HepG2 (cell line): ENCODE data around the gene COMMD4. TPM values are rescaled to one million over a fixed set of nuclear protein-coding genes. Genes with fewer than 3 reads are reported as not detected.
A peak's percentile ranks its signal among the peaks of the same experiment; 100 is the strongest.

Experiments used
- ATAC-seq: fragments of 200-7000 bp; cut with Tn5 transposase; 3 replicates; pipeline ENCODE4 v1.9.1; 2020; ENCODE audit warnings: mild to moderate bottlenecking, moderate library complexity
- BruUV-seq: library from RNA; stranded (reverse); fragments of 400-500 nt; replicated peaks from 2 replicates; lab custom pipeline; 2021; lab: Mats Ljungman, UMichigan
- CTCF ChIA-PET: fragments of 300-600 bp; formaldehyde crosslinking; extraction: SDS; loops from one replicate; lab custom pipeline; 2021; ENCODE audit warnings: low total read pairs, inconsistent platforms, low intra/inter-chr PET ratio; lab: Yijun Ruan, JAX
- POLR2A ChIA-PET: fragments of 350-600 bp; sonication (Branson Sonifier 250); formaldehyde crosslinking; loops from one replicate; lab custom pipeline; 2020; ENCODE audit warnings: antibody characterized with exemption, inconsistent platforms; lab: Yijun Ruan, JAX
- DNase-seq: peaks from one replicate; pipeline ENCODE4 v3.0.0-alpha.2; 2015; ENCODE audit warnings: low spot score
- FAIRE-seq: peaks from 3 replicates; lab custom pipeline; 2011; peaks lifted over from hg19 to GRCh38; lab: Jason Lieb, UNC
- H2AFZ ChIP-seq: one replicate; pipeline ENCODE4 v1.6.1; 2011; ENCODE audit warnings: low read length, inconsistent platforms
- H3K27ac ChIP-seq: fragments of 300-600 bp; 3 replicates; pipeline ENCODE4 v1.8.0; 2011; ENCODE audit warnings: mixed run types, mild to moderate bottlenecking, mixed read lengths, low read length, inconsistent platforms; ENCODE audit not compliant: insufficient read depth; ENCODE audit errors: extremely low read length
- H3K27me3 ChIP-seq, 2 experiments: fragments of 200-600 bp in 1 of 2; 2 replicates in 1 of 2; 3 replicates in 1 of 2; pipeline versions ENCODE4 v1.6.0 to v1.8.0; 2011; ENCODE audit warnings: low read length in 2 of 2, mild to moderate bottlenecking in 2 of 2, moderate library complexity in 2 of 2, inconsistent platforms in 1 of 2; ENCODE audit not compliant: insufficient read depth in 2 of 2, control insufficient read depth in 1 of 2
- H3K36me3 ChIP-seq, 2 experiments: fragments of 200-600 bp in 1 of 2; replicated peaks in 1 of 2; 2 replicates in 1 of 2; 3 replicates in 1 of 2; pipeline versions ENCODE4 v1.5.1 to v1.8.0; 2011; ENCODE audit warnings: low read length in 2 of 2, inconsistent platforms in 1 of 2; ENCODE audit not compliant: insufficient read depth in 2 of 2, control insufficient read depth in 1 of 2
- H3K4me1 ChIP-seq: 2 replicates; pipeline ENCODE4 v1.5.1; 2012; ENCODE audit warnings: low read length, inconsistent platforms; ENCODE audit not compliant: insufficient read depth
- H3K4me2 ChIP-seq: 2 replicates; pipeline ENCODE4 v1.6.0; 2011; ENCODE audit warnings: low read depth, low read length, inconsistent platforms
- H3K4me3 ChIP-seq, 3 experiments: fragments of 200-600 bp in 1 of 3; sonication (generic), shearing (Covaris generic) in 1 of 3; replicated peaks in 1 of 3; 2 replicates each; pipeline ENCODE4 v1.5.1; 2011 to 2016; ENCODE audit warnings: low read length in 3 of 3, inconsistent platforms in 2 of 3, low read depth in 2 of 3, mild to moderate bottlenecking in 2 of 3, control low read depth in 1 of 3, mixed read lengths in 1 of 3; ENCODE audit not compliant: insufficient read depth in 1 of 3
- H3K79me2 ChIP-seq: one replicate; pipeline ENCODE4 v1.6.1; 2011; ENCODE audit warnings: low read length, inconsistent platforms; ENCODE audit not compliant: insufficient read depth
- H3K9ac ChIP-seq: 2 replicates; pipeline ENCODE4 v1.6.0; 2011; ENCODE audit warnings: mild to moderate bottlenecking, low read depth, low read length, inconsistent platforms; ENCODE audit not compliant: insufficient read depth
- H3K9me3 ChIP-seq: 2 replicates; pipeline ENCODE4 v1.5.1; 2012; ENCODE audit warnings: mild to moderate bottlenecking, low read length
- H4K20me1 ChIP-seq: 2 replicates; pipeline ENCODE4 v1.6.0; 2011; ENCODE audit warnings: inconsistent platforms, mild to moderate bottlenecking, low read length, moderate library complexity; ENCODE audit not compliant: insufficient read depth
- AGO2 ChIP-seq: fragments of 200-400 bp; formaldehyde crosslinking; optimal IDR thresholded peaks from 2 replicates; pipeline ENCODE3; 2017; ENCODE audit warnings: mild to moderate bottlenecking, low read depth, low read length, moderate library complexity
- HHEX ChIP-seq: IDR thresholded peaks from 2 replicates; pipeline ENCODE4 v1.6.1; 2016; ENCODE audit warnings: control low read depth
- MEF2D ChIP-seq: sonication (generic); formaldehyde crosslinking; IDR thresholded peaks from 2 replicates; pipeline ENCODE4 v1.5.1; 2020; ENCODE audit warnings: mild to moderate bottlenecking, missing genetic modification reagents
- ZBTB10 ChIP-seq: sonication (generic); formaldehyde crosslinking; IDR thresholded peaks from 2 replicates; pipeline ENCODE4 v1.4.0; 2020; ENCODE audit warnings: missing genetic modification reagents, borderline replicate concordance
- ZNF766 ChIP-seq: sonication (generic); formaldehyde crosslinking; IDR thresholded peaks from 2 replicates; pipeline ENCODE4 v1.5.0; 2020; ENCODE audit warnings: missing genetic modification reagents, borderline replicate concordance
- WGBS: methylation state at CpG from one replicate; pipeline ENCODE4 v1.1.6; 2017; ENCODE audit warnings: low lambda C conversion rate; 5-methylcytosine and 5-hydroxymethylcytosine counted together
- in situ Hi-C: cut with HindIII; loops from 2 replicates; pipeline ENCODE4 v1.10.0; 2017; ENCODE audit warnings: low pct_unique_long_range_greater_than_20kb; ENCODE audit not compliant: extremely low pct_ligation_motif_present
- intact Hi-C: fragments of 100-400 bp; cut with micrococcal nuclease; formaldehyde crosslinking; loops from one replicate; pipeline ENCODE4 v1.10.0; 2022; ENCODE audit not compliant: unreplicated experiment
- polyA plus RNA-seq, 8 experiments: library from polyadenylated mRNA; depleted of rRNA in 3 of 8; stranded (reverse) in 7 of 8; unstranded in 1 of 8; fragments of >200 nt; fragmentation: Illumina TruSeq in 4 of 8; extraction: Trizol in 4 of 8; gene quantifications; 2 replicates each; pipeline versions ENCODE4 v1.2.1 to v1.2.3, GENCODE V29; 2011 to 2016; ENCODE audit warnings: low read depth in 4 of 8, missing spikeins in 1 of 8, mixed read lengths in 1 of 8; ENCODE audit not compliant: insufficient read depth in 1 of 8
- total RNA-seq, 5 experiments: library from RNA; depleted of rRNA; stranded (reverse); fragments of >200 nt; fragmentation: Illumina TruSeq; extraction: Trizol; gene quantifications; 2 replicates each; pipeline ENCODE4 v1.2.3, GENCODE V29; 2016; ENCODE audit warnings: low read depth in 1 of 5

Gene COMMD4
- total and polyA plus RNA-seq, 2 of the 13 experiments (the other 11 are each of a cell fraction or from before 2014, with no cell fraction given), result 45.8 to 89.9 TPM

GRCh38 chr15:75355369-75355768 is 19.5 kb downstream of the COMMD4 start (continued):
- TF ChIP-seq ZBTB10 (CRISPR knock-in tag) (no peak), ZNF766 (CRISPR knock-in tag) (no peak)

DNA sequence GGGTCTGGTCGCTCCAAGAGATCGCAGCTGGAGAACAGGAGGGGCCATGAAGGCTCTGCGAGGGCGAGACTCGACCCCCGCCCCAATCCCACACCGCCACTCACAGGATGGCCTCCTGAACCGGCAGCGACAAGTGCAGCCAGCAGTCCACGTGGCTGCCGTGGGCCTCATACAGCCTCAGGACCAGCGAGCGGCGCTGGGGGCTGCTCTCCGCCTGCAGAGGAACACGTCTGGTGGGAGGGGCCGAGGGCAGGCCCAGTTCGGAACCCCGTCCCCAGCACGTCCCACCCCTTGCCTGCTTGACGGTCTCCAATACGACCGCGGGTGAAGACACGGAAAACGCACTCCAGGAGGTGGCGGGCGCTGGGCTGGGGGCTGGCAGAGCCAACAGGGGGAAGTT is 20.1 kb downstream of the COMMD4 start:
- H3K27ac ChIP-seq, result no peak overlapping the region
- TF ChIP-seq AGO2 (peak; percentile 72), MEF2D (CRISPR knock-in tag) (no peak), HHEX (no peak)
- no peaks in the 10 kb centered on the region for H3K79me2 ChIP-seq
- no peak for ATAC-seq
- H3K9me3 ChIP-seq, result no peaks in the 10 kb centered on the region
- H3K4me3 ChIP-seq, result no peak overlapping the region
- ChIA-PET POLR2A (interaction anchor here (0.6 to 5.6 kb wide), 2 partner anchors 12 to 425 kb away, joined by 3 to 40 read pairs; partner anchors contain the start of gene MAN2C1), CTCF (no interaction called here)
- H3K4me2 ChIP-seq, result no peak overlapping the region
- H3K9ac ChIP-seq, result no peak overlapping the region
- DNase-seq, result no peak
- BruUV-seq, result no TSS peak
- in situ Hi-C loops (no loop called here), intact Hi-C loops (no loop called here)
- WGBS, result 96% methylated on average over 22 of the region's 28 CpGs
- H3K27me3 ChIP-seq, result no peaks in the 10 kb centered on the region
- peaks cover 14 to 20% of the 10 kb centered on the region in 2 experiments; a peak in 3 of 5 replicates for H3K36me3 ChIP-seq
- no peak overlapping the region for H2AFZ ChIP-seq
- no peaks in the 10 kb centered on the region for H4K20me1 ChIP-seq
- peaks cover 10% of the 10 kb centered on the region for H3K4me1 ChIP-seq
- FAIRE-seq, result no peak
